GM19395 (cell line): ENCODE data around the gene ERC2.
"Not testable (repeated sequence)": the region's sequence is repeated elsewhere in the genome, so short reads cannot be mapped to it uniquely, and the experiment has no call there.

Experiments used
- ATAC-seq: cut with Tn5 transposase; IDR thresholded peaks from one replicate; pipeline ENCODE4 v1.9.1; 2021; ENCODE audit warnings: mild to moderate bottlenecking, moderate library complexity; ENCODE audit not compliant: unreplicated experiment

Gene ERC2

DNA sequence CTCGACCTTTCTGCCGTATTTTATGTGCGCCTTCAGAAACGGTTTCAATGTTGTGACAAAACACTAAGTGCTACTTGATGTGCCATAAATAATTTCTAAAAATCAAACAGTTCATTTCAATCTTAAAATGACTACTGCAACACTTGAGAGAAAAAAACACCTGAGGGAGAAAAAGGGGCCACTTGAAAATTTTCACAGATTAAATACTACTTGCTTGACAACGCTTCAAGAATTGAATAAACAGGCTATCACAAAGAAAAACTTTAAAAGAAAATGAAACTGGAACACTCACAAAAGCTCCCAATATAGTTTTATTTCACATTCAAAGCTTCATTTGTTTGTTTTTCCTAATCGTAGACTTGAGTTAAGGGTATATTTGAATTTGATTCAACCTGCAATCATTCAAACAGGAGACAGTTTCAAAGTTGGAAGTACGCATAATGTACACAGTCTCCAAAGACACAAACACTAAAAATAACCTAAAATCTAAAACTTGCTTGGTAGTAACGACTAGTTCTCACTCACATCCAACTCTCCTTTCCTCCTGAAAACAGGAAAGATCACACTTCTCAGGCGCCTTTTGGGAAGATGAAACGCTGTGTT lies 380.7 kb downstream of the ERC2 start:
- no peak for ATAC-seq

DNA sequence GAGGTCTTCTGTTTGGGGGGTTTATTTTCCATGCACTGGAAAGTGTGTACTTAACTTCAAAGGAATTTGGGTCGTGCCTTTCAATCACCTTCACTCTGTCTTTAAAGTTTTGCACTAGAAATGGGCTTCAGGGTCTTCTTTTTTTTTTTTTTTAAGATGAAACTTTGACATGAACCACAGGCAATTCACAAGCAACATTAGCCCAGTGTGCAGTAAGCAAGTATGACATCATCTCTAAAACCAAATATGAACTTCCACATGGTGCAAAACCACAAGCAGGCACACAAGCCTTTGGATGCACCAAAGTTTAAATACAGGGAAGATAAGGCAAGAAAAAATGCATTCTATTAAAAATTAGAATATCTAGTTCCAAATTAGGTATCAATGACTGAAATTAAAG lies 381.9 kb downstream of the ERC2 start:
- ATAC-seq, result no peak

DNA sequence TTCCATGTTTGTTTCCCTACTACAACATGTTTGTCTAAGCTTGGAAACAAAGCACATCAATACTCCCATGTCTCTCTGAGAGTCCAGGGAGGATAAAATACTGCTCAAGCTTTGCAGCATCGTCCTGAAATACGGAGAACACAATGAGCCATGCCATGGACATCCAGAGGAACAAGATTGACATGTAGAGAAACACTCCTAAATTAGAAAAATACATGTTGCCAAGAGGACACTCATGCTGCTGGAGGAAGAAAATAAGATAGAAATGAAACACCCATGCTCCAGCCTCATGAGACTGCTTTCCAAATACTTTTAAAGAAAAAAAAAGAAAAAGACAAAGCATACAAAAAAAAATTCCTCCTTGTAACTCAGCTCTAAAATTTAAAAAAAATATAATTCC lies 387.0 kb downstream of the ERC2 start:
- no peak for ATAC-seq

DNA sequence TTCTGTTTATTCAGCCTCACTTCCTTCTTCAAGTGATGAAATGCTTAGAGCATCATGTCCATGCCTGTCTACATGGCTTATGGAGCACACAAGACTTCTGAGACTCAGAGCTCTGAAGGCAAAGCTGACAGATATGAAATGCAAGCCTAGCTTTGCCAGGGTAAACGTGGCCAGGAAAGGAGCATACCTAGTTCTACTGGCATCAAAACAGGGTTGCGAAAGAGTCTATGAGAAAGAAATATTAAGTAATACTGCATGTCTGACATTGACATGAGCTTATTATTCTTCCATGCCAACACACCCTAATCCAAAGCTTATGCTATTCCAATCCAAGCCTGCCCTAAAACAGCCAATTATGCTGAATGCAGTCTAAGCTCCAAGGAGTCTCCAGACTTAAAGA lies 391.5 kb downstream of the ERC2 start:
- ATAC-seq, result no peak

DNA sequence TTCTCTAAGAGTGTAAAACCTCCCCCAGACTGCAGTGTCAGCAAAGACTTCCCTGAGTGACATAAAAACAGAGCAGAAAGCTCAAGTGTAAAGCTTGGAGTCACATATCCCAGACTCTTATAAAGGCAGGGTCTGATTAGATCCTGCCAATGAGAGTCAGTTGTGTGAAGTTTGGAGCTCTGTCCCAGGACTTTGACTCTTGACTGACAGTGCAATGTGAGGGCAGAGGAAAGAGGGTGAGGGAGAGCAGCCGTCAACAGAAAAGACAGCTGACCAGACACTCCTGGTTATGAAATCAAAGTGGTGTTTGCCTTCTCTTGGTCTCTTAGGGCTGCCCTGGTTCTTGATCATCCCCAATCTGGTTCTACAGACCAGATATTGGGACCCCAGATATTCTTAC lies 393.2 kb downstream of the ERC2 start:
- ATAC-seq, result no peak

DNA sequence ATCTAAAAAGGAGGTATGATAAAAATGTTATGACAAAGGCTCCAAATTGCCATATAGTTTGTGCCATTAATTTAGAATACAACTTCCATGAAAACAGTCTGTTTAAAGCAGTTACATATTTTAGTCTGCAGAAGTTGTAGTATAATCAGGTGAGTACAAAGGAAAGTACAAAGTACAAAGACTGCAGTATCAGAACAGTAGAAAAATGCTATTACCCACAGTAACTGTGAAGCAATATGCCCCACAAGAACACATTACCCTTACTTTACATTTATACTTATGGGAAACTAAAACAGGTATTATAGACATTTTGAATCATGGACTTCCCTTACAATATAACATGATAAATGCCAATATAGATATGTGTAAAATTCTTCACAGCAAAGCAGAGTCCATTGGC lies 398.5 kb downstream of the ERC2 start:
- ATAC-seq, result no peak

DNA sequence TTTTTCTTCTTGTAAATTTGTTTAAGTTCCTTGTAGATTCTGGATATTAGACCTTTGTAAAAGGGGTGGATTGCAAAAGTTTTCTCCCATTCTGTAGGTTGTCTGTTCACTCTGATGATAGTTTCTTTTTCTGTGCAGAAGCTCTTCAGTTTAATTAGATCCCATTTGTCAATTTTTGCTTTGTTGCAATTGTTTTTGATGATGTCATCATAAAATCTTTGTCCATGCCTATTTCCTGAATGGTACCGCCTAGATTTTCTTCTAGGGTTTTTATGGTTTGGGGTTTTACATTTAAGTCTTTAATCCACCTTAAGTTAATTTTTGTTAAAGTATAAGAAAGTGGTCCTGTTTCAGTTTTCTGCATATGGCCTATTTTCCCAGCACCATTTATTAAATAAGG lies 401.9 kb downstream of the ERC2 start:
- ATAC-seq, result not testable (repeated sequence)

DNA sequence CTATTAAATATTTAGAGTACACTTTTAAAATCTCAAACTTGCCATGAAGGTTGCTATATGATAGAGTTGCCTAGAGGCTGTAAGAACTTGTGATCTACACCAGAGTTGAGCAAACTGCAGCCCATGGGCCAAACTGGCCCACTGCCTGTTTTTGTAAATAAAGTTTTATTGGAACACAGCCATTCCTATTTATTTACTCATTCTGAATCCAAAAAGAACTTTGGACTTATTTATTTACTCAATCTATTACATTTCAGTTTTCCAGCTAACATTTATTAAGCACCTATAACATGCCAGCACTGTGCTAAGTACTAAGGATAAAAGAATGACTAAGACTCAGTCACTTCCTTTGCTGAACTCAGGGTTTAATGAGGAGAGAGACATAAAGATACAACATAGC lies 403.6 kb downstream of the ERC2 start:
- ATAC-seq, result no peak

DNA sequence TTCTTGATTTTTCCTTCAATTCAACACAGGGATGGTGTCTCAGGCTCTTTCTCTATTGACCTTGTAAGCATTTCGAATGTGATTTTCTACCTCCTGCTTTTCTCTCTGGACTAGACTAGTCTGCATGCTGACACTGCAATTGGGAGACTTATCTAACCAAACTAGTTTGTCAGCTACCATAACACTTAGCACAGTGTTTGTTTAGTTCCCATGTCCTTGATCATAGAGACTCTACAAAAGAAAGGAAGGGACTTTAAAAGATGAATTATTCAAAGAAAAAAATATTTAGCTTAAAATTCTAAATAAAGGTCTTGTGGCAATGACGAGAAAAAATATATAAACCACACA lies 407.0 kb downstream of the ERC2 start:
- no peak for ATAC-seq

DNA sequence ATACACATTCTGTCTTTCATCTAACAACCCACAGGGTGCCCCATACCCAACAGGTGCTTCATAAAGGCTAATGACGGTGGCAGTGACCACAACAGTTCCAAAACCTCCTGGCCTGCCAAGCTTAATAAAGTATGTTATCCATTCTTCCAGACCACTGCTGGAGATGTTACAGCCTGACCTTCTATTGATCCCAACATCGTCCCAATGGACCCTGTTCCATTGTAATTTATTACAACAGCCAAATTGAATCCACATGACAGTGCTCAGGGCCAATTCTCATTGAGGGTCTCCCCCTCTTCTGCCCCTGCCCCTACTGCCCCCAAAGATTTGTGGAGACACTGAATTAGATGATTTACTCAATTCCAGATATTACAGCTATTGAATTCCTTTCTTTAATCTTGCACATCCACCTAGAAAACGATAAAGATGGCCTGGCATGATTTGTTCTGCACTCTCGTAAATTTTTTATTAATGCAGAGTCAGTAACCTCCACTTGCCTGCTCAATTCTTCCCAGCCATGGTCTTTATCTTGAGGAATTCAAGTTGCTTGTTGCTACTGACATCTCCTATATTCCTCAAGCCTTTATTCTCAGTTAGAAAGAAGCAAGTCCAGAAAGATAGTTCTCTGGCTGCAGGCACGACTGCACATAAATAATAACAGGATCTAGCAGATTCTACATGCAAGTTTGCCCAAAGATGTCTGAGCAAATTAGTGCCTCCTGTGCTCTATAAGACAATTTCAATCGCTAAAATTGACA lies 407.6 kb downstream of the ERC2 start:
- no peak for ATAC-seq

DNA sequence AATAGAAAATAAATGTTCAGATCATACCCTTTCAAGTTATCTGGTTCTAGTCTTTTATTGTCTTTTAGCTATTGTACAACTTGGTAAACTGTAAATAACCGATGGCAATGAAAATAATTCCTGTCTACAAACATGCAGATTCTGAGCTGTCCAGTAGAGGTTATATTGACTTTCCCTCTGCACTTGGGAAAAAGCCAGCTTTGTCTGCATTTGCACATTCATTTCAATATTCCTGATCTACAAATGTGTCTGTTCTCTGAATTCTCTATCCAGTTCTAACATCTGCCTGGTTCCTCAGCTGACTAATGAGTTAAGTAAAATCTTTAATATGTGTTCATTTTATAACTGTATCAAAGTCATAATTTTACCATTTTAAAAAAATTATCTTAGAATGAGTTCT lies 408.5 kb downstream of the ERC2 start:
- ATAC-seq, result no peak

DNA sequence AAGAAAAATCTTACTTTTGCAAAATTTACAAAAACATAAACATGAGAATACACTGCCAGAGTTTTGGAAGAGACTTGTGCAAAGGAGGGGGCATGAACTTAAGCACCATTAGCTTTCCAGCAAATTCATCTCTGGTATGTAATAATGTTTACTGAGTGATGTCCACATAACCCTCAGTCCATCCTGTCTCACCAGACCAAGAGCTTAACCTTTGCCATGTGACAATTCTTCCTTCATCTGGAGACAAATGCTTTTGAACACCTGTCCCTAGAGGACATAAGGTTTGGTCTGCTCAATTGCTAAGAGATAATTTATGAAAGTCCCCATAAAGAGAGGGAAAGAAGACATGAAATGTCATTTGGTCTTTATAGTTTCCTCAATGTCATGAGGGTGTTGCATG lies 412.3 kb downstream of the ERC2 start:
- ATAC-seq, result no peak

DNA sequence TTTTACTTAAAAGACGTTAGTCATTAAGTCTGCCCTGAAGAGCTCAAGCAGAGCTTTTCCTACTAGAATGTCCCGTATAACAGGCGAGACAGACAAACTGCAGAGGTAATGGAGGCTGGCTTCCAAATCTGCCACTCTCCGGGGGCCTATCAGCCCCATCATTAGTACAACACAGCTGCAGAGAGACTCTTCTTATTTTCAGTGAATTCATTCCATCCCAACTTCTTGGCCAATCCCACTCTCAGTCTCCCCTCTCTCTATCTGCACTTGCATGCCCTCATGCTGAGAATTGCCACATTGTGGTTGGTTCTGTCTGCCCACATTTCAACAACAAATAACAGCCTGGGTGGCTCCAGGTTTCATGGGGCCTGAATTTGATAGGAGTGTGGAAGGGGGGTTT lies 412.7 kb downstream of the ERC2 start:
- ATAC-seq, result no peak

DNA sequence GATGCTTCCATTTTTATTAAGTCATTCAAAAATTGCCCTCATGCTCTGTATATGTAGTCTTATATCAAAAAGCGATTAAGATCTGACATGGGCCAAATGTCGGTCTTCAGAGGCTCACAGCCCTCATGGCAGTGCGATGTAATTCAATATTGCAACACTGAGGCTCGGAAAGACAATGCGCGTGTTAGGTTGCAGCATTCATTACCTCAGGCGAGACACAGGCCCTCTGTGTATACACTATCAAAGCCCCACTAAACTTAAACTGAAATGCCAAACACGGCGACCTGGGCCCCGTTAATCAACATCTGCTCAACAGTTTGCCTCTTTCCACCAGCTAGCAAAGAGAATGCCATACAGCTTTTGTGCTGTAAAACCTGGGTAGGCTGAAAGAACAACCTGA lies 413.4 kb downstream of the ERC2 start:
- no peak for ATAC-seq

DNA sequence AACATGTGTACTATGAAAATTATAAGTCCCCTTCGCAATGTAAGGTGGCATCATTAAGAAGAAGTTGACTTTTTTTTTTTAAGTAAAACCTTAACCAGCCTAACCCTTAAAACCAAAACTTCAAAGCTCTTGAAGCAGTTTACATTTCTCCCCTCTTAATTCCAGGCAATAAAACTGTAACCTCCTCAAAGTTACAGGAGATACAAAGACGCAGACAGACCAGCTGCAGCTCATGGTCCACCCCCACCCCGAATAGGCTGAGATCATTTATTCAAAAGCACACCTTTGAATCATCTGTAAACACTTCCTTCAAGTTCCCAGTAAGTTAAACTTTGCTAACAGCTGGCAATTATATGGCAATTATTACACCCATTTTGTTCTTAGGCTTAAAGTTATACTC lies 414.5 kb downstream of the ERC2 start:
- no peak for ATAC-seq

DNA sequence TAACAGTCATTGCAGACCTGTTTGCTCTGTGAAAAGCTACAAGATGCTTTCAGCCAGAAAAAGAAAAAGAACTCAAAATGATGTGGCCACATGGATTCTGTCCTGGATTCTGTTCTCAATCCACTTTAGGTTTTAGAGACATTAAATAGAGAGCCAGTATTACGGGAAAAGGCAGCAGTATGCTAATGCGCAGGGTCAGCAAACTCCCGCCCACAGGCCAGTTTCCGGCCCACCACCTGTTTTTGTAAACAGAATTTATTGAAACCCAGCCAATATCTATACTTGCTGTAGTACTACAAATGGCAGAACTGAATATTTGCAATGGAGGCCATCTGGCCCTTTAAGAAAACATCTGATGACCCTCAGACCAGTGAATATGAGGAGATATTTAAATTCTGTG lies 416.1 kb downstream of the ERC2 start:
- ATAC-seq, result no peak

DNA sequence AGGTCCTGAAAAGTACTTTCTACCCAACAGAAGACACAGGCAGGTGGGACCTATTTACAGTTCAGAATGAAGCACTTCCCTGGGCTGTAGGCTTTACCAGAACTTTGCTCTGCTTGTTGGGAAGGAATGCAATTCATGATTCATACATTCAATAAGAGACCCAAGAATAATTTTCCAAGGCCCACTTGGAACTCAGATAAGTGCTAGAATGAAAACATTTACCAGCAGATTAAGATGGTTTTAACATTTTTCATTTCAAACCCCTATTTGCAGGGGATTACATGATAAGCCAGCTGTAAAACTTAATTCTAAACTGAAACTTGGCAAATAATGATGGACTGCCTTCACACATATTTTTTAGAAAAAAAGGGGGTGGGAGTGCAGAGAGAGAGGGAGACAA lies 417.2 kb downstream of the ERC2 start:
- no peak for ATAC-seq

DNA sequence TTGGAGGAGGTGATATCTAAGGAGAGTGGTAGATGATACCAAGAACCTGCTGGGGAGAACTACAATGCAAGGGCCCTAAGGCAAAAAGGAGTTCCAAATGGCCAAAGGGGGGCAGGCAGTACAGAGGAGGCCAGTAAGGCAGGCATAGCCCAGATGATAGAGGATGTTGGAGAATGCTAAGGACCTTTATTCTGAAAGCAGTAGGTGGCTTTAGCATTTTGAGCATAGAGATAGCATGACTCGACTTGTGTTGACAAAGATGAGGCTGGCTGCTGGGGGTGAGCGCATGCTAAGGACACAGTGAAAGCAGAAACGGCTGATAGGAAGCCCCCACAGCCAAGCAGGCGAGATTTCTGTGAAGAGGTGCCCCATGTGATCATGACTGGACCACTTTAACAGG lies 419.3 kb downstream of the ERC2 start:
- no peak for ATAC-seq

DNA sequence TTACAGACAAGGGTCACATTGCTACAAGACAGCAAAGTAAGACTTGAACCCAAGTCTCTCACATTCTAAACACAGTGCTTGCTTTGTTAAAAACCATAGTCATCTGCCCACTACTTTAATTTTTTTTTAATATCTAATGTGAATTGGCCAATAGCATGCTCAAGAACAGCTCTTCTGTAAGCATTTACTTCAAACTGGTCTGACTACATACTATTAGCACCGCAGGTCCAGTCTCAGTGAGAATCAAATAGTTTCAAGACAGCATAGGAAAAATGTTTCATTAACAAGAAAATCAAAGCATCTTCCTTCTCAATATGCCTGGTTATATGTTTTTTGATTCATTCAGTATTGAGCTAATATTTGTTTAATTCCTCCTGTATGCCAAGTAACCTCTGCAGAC lies 419.9 kb downstream of the ERC2 start:
- ATAC-seq, result no peak

DNA sequence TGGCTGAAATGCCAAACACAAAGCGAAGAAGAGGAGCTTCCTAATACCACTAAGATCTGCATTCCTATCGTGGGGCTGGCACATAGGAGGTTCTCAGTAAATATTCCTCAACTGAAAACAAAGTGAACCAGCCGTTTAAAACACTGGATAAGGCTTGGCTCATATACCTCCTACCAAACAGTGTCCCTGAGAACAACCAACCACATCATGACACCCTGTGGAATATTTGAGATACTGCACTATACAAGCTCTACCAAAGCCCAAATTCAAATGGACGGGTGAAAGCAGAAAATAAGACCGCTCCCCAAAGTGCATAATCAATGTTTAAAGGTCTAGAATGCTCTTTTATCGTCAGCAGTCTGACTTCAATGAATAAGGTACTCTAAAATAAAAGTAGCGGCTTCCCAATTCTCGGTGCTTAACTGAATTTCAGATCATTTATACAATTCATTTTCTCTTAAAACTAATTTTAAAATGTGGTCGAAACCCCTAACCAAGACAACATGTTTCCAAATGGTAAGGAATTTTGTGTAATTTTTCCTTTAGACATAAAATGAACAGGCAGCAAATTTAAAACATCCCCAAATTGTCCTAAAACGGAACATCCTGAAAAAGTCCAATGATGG lies 425.8 kb downstream of the ERC2 start:
- ATAC-seq, result no peak

DNA sequence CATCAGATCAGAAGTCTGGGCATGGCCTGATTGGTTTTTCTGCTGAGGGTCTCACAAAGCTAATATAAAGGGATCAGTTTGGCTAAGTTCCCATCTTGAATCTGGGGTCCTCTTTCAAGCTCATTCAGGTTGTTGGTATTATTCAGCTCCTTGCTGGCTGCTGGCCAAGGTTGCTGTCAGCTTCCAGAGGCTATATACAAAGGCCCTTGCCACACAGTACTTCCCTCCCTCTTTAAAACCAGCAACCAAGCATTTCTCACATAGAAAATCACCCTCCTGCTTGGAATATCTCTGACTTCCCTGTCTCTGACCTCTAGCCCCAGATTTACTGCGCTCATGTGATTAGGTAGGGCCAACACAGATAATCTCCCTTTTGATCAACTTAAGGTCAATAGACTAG lies 442.9 kb downstream of the ERC2 start:
- ATAC-seq, result no peak

DNA sequence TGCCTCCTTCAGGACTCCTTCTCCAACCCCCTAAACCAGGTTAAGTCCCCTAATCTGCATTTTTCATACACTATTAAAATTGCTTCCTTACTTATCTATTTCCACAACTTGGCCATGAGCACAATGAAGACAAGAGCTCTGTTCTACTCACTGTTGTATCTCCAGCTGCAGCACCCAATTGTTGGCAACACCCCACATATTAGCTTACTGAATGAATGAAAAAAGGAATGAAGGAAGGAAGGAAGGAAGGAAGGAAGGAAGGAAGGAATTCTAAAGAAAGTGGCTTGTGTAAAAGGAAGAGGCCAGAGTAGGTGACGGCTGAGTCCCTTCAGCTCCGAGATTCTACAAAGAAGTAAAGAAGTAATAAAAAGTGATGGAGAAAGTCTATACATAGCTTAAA lies 444.7 kb downstream of the ERC2 start:
- no peak for ATAC-seq

DNA sequence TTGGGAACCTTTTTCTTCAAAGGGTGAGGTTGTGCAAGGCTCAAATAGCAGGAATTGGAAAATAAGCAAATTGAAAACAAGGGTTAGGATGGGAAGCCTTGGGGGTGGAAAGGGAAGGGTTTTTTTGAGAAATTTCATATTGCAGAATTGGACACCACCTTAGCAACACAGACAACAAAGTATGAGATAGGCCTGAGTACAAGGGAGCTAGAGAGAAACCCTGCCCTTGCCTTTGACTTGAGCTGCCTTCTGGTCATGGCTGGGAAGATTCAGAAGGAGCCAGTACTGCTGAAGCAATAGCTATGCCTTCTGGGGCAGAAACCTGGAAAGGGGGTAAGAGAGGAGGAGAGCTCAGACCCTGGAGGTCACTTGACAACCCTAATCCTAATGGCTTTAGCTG lies 445.6 kb downstream of the ERC2 start:
- ATAC-seq, result no peak
